ENCODE measurements around the gene UFC1.

Gene UFC1

GRCh38 chr1:161168906-161169305, 15.1 kb downstream of the UFC1 start:
- DNase-seq (ENCODE audit: low read depth, low spot score): no peak

DNA sequence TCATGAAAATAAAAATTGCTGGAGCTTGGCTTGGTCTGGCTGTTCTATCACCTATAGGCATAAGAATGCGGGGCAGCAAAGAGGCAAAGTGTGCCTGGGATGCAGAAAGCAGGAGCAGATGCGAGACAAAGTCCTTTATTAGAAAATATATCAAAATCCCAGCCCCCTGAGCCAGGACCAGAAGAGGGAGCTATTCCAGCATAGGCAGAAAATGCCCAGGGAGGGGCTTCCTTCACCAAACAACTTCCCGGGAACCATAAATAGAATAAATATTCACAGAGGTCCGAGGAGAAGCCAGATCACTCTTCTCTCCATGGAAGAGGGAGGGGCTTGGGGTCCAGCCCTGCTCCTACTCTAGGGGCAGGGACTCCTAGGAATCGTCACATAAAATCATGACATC, 17.4 kb downstream of the UFC1 start:
- no peak for DNase-seq (ENCODE audit: low read depth, low spot score)

DNA sequence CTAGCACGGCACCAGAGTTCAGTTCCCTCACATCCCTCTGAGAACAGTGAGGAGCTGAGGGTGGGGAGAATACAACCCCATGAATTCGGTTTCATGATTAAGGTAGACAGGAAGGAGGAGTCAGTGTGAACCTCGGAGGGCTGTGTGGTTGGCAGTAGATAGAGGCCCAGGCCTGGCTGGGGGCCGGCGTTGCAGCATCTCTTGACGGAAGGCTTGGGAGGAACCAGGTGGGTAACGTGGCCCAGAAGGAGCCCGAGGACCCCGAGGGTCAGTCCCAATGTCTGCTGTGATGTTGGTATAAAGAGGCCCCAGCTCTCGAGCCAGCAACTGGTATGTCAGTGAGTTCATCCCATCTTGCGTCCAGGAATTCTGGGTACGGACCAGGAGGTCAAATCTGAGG, 17.9 kb downstream of the UFC1 start:
- no peak for DNase-seq (ENCODE audit: low read depth, low spot score)

GRCh38 chr1:161172349-161172748, 18.6 kb downstream of the UFC1 start:
- no peak for DNase-seq (ENCODE audit: low read depth, low spot score)

GRCh38 chr1:161172776-161173376, 19.1 kb downstream of the UFC1 start:
- no peak for DNase-seq (ENCODE audit: low read depth, low spot score)

DNA sequence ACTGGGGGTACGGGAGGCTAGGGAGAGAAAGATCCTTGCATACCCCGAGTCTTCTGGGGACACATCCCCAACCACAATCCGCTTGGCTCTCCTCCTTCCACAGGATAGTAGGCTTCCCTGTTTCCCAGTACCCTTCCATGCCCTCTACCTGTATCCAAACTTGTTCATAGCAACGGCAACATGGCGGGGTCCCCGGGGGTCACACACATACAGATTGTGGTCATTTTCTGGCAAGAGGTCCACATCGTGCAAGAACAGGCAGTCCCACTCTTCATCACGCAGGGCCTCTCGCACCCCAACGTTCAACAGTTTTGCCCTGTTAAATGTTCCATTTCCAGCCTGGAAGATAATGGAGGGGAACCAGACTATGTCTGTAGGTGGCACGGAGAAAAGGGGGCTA, 19.9 kb downstream of the UFC1 start:
- DNase-seq (ENCODE audit: low read depth, low spot score): no peak

DNA sequence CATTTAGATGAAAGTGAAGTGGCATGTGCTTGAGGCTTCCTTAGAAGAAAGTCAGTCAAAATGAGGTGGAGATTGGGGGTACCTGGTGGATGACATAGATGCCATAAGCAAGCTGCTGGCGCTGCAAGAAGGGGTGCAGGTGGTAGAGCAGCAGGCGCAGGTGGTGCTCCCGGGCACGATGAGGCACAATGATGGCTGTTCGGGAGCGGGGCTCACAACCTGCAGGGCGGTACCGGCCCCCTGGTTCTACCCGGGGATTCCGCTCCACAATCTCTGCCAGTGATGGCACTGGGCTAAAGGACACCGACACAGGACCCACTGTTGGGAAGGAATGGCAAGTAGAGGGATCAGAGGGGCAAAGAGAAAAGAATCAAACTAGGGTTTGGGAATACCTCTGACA, 21.1 kb downstream of the UFC1 start:
- no peak for DNase-seq (ENCODE audit: low read depth, low spot score)

DNA sequence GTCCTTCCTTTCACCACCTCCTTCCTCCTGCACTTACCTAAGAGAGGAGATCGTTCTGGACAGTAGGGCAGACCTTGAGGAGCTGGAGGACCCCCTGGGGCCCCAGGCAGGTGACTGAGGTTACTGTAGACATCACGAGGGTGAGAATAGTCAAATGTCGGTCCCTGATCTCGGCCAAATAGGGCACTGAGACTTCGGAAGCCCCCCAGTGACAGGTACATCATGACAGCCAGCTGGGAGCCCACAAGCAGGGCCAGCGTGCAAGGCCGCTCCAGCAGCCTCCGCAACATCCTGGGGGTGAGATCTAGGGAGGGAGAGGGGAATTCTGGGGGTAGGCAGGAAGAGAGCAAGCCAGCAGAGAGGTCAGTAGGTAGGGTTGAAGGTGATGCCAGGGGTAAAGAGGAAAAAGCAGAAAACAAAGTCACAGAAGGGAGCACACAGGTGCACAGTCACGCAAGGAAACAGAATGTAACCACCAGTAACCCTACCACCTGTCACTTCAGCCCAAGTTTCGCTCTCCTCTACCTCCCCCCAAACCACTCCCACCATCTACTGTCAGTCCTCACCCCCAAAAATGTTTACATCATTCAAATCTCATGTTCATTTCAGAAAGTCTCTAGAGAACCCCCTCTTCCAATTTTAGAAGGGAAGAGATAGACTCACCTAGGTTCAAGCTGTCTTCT, 22.1 kb downstream of the UFC1 start:
- DNase-seq (ENCODE audit: low read depth, low spot score): no peak

GRCh38 chr1:161176468-161177111, 22.8 kb downstream of the UFC1 start:
- no peak for DNase-seq (ENCODE audit: low read depth, low spot score)

DNA sequence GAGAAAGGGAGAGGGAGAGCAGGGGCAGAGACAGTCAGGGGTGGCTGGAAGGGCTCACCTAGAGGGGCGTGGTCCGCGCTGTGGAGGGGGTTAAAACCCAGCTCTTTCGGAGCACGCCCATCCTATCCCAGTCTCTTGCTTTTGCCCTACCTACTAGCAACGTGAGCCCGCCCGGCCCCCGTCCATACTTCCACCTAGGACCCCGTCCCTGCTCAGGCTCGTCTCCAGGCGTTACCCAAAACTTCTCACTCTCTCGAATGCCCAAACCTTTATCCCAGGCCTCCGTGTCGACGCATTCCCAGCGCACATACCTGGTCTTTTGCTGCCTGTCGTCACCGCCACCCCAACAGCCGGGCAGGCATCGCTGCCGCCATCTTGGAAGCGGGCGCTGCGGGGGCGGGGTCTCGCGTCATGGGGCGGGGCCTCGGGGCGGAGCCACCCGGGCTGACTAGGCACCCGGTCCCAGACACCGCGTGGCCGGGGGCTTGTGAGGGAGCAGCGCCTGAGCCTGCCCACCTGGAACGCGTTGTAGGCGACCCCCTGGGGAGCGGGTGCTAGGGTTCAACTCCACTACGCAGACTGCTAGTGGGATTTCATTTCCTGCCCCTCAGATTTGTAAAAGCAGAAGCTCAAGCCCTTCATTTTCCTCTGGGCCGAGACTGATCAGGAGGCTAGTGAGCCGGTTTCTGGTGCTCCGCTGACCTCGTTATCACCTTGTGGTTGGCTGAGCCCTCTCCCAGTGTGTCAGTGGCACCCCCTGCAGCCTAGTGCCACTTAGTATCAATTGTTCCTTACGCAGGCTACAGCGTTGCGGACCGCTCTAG, 23.5 kb downstream of the UFC1 start, which contains the start of gene B4GALT3:
TSS of gene B4GALT3 (minus strand) at position 396 of the 824 bp plus-strand sequence. CDS start 1,447 bp downstream, outside the sequence.
- DNase-seq (ENCODE audit: low read depth, low spot score): peak; percentile 94

GRCh38 chr1:161177936-161178244, 24.1 kb downstream of the UFC1 start:
- no peak for DNase-seq (ENCODE audit: low read depth, low spot score)

DNA sequence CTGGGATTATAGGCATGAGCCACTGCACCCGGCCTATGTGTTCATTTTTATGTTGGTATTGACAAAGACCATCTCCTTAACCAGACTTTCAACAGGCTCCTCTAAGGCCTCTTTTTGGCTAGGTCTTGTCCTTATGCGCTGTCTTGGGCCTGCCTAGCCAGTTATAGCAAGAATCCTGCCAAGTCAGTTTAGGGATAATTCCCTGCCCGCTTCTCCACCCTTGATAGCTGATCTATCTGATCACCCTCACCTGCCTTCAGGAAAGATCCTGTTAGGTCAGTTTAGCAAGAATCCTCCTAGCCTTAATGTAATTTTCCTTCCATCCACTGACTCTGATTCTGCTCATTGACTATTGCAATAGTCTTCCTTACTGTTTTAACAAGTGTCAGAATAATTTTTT, 25.9 kb downstream of the UFC1 start:
- no peak for DNase-seq (ENCODE audit: low read depth, low spot score)

- no peak for DNase-seq (ENCODE audit: low read depth, low spot score)
Measured at GRCh38 chr1:161180639-161181038, 26.9 kb downstream of the UFC1 start.

DNA sequence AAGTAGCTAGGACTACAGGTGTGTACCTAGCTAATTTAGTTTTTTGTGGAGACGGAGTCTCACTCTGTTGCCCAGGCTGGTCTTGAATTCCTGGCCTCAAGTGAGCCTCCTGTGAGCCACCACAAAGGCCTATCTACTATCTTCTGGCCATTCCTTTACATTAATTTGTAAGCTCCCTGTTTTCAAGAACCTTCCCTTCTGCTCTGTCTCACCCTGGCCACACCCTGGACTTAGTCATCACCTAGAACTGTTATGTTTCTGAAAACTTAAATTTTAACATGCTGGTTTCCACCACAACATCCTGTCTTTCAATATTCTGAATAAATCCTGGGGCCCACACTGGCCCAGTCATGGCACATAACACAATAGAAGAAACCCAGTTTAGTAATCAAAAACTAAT, 28.4 kb downstream of the UFC1 start:
- DNase-seq (ENCODE audit: low read depth, low spot score): no peak

DNA sequence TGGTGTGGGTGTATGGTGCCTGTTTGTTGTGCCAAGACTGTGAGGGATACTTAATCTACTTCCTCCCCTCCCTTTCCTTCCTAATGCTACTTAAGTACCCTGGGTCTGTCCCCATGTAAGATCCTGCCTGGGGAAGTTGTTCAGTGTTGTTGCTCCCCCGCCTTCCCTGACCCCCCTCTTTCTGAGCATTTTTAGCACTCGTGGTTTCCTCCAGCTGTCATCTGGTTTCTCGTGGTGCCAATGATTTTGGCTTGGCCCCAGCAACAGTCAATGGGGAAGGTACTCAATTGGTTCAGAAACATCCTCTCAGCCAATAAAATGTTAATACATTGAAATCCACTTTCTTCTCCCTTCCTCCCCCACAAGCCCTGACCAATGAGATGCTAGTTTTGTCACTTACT, 31.5 kb downstream of the UFC1 start:
- DNase-seq (ENCODE audit: low read depth, low spot score): no peak

DNA sequence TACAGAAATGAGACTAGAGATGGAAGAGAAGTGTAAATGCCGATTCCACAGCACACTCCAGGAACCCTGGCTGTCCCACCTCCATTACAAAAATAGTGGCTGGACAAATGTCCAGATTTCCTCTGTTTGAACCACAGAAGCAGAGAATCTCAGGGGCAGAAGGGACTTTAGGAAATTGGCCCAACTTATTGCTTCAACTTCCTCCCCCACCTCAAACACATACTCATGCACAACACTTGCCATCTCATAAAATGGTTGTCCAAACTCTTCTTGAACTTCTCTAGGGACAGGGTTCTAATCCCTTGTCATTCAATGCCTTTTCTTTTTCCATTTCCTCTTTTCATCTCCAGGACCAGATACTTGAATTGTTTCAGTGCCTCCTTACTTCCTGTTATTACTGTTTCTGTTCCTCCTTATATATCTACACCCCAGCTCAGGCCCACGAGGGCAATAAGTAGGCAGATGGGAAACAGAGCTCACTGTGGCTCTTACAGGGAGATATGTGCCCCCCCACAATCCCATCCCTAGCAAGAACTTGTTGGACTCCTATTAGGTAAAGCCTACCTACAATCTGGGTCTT, 32.0 kb downstream of the UFC1 start:
- no peak for DNase-seq (ENCODE audit: low read depth, low spot score)

DNA sequence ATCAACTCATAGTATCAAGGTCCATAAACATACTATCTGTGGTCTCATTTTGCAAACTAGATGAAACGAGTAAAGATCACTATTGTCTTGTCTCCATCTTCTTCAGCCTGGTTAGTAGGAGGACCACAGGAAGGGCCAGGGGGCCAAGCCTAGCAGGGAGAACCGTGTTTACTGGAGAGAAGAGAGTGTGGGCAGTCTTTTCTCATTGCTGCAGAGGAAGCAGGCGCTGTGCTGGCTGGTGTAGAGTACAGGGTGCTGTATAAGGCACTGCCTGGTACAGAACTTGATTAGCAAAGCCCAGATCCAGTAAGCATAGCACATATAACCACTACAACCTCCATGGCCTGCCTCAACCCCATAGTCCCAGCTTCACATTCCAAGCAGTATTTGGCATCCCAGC, 33.5 kb downstream of the UFC1 start:
- no peak for DNase-seq (ENCODE audit: low read depth, low spot score)

DNA sequence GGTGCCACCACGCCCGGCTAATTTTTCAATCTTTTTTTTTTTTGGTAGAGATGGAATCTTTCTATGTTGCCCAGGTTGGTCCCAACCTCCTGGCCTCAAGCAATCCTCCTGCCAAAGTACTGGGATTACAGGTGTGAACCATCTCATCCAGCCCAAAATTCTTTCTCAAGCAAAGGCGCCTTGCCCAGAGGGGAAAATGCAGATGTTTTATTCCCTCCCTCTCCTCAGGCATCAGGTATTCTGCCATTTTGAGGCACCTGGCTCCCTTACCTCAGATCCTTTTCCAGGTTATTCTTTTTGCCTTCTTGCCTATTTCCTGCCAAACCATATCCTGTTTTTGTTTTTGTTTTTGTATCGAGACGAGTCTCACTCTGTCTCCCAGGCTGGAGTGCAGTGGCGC, 34.6 kb downstream of the UFC1 start:
- DNase-seq (ENCODE audit: low read depth, low spot score): no peak

DNA sequence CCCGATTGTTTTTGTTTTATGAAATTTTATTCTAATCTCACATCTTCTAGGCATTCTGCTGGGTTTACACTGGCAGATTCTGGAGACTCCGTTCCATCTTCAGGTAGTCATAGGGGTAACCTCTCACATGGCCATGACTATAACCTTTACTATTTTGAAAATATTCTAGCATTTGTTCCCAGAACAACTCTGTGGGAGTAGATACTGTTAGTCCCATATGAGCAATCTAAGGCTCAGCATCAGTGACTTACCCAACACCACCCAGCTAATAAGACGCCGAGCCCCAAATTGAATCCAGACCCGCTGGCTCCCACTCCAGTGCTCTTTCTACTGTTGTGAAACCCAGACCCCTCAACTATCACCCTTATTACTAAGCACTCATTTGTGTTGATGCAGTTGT, 35.3 kb downstream of the UFC1 start:
- DNase-seq (ENCODE audit: low read depth, low spot score): no peak

- DNase-seq (ENCODE audit: low read depth, low spot score): no peak
Measured at GRCh38 chr1:161190962-161191521, 37.3 kb downstream of the UFC1 start.

- no peak for DNase-seq (ENCODE audit: low read depth, low spot score)
Measured at GRCh38 chr1:161191971-161192370, 38.2 kb downstream of the UFC1 start.

Measured in activated naive CD8-positive, alpha-beta T cell treated with anti-CD3 and anti-CD28 coated beads, Interleukin-2, amount 50 U/mL, for 16 hours (primary cell).